Measurements from ENCODE around the gene FKBP8. TPM values are rescaled to one million over a fixed set of nuclear protein-coding genes. Genes with fewer than 3 reads are reported as not detected.

Gene FKBP8
- total RNA-seq, 1 experiment from 2014 or later: 231 TPM

DNA sequence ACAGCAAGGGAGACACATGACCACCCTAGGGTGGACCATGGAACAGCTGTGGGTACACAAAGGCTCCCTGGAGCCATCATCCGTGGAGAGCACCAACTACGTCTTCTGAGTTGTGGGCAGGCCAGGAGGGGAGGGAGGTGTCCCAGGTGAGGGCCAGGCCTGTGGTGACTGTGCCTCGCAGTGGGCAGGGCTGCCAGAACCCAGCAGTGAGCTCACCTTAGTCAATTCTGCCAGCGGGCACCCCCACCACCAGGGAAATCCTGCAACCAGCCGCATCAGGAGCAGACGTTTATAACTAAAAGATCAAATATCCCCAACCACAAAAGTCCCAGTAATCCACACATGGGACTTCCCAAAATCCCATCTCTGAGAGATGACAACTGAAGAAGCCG is 41.1 kb downstream of the FKBP8 start:
- no peak overlapping the region for H2AFZ ChIP-seq
- peaks cover 15% of the 10 kb centered on the region; the same call in 1 of the 2 replicates for H3F3A ChIP-seq (ENCODE audit: insufficient read depth, low read depth)
- peaks cover 100% of the 10 kb centered on the region for H4K20me1 ChIP-seq (ENCODE audit: insufficient read depth)
- H3K27ac ChIP-seq: no peak overlapping the region
- no peaks in the 10 kb centered on the region for H3K9me2 ChIP-seq (ENCODE audit: insufficient read depth)
- ChIA-PET POLR2A (ENCODE audit: unreplicated experiment) (no interaction called here), CTCF (no interaction called here)
- no peak overlapping the region for H3K4me3 ChIP-seq
- H3K79me2 ChIP-seq (ENCODE audit: low read depth): peaks cover 97% of the 10 kb centered on the region
- no peaks in the 10 kb centered on the region for H3K36me3 ChIP-seq (ENCODE audit: low read depth)
- H3K4me2 ChIP-seq: no peak overlapping the region
- no peaks in the 10 kb centered on the region for H3K27me3 ChIP-seq (ENCODE audit: insufficient read depth, low read depth)
- intact Hi-C loops (cut with micrococcal nuclease; ENCODE audit: unreplicated experiment): no loop called here
- H3K4me1 ChIP-seq (replicated peaks; ENCODE audit: insufficient read depth): peaks cover 15% of the 10 kb centered on the region
- no TSS peak for BruUV-seq (replicated peaks)
- DNase-seq: no peak
- H3K9me3 ChIP-seq (ENCODE audit: insufficient read depth, low read depth): no peaks in the 10 kb centered on the region
- TF ChIP-seq CTCF (conservative IDR thresholded peaks at IDR 0.05) (no peak), EZH2 (IDR thresholded peaks at IDR 0.05; ENCODE audit: low read depth) (no peak)

- ChIA-PET CTCF (no interaction called here), POLR2A (ENCODE audit: unreplicated experiment) (no interaction called here)
- Histone ChIP-seq H3K79me2 (ENCODE audit: low read depth) (peaks cover 97% of the 10 kb centered on the region), H4K20me1 (ENCODE audit: insufficient read depth) (peaks cover 100% of the 10 kb centered on the region), H3K27me3 (ENCODE audit: insufficient read depth, low read depth) (no peaks in the 10 kb centered on the region), H3F3A (ENCODE audit: insufficient read depth, low read depth) (peaks cover 19% of the 10 kb centered on the region; the same call in 1 of the 2 replicates), H3K9me2 (ENCODE audit: insufficient read depth) (no peaks in the 10 kb centered on the region), H3K4me1 (replicated peaks; ENCODE audit: insufficient read depth) (peaks cover 15% of the 10 kb centered on the region), H3K36me3 (ENCODE audit: low read depth) (no peaks in the 10 kb centered on the region), H3K27ac (no peak overlapping the region), H3K9me3 (ENCODE audit: insufficient read depth, low read depth) (no peaks in the 10 kb centered on the region), H3K4me3 (no peak overlapping the region), H2AFZ (no peak overlapping the region), H3K4me2 (no peak overlapping the region)
- DNase-seq: no peak
- no TSS peak for BruUV-seq (replicated peaks)
- no peak for TF ChIP-seq CTCF (conservative IDR thresholded peaks at IDR 0.05)
- TF ChIP-seq EZH2 (IDR thresholded peaks at IDR 0.05; ENCODE audit: low read depth): no peak
- intact Hi-C loops (cut with micrococcal nuclease; ENCODE audit: unreplicated experiment): no loop called here
Measured at GRCh38 chr19:18501832-18502231, 41.5 kb downstream of the FKBP8 start.

DNA sequence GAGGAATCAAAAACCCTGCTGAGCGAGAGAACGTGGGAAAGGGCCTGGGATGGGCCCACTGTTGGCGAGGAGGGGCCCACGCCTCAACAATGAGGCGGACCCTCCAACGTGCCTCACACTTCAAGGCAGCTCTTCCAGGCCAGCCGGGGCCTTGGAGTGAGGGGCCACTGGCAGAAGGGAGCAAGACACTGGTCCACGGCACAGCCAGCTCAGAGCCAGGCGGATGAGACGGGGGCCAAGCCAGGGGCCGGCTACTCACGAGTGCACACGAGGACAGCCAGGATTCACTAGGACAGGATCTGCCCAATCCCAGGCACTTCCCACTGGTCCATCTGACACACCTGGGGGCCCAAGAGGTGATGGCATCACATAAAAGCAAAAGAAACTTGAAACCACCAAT is 42.0 kb downstream of the FKBP8 start:
- no peak for DNase-seq
- H3K4me2 ChIP-seq: no peak overlapping the region
- TF ChIP-seq CTCF (conservative IDR thresholded peaks at IDR 0.05) (no peak), EZH2 (IDR thresholded peaks at IDR 0.05; ENCODE audit: low read depth) (no peak)
- no peaks in the 10 kb centered on the region for H3K9me2 ChIP-seq (ENCODE audit: insufficient read depth)
- H3K27me3 ChIP-seq (ENCODE audit: insufficient read depth, low read depth): no peaks in the 10 kb centered on the region
- CTCF ChIA-PET: no interaction called here
- H2AFZ ChIP-seq: no peak overlapping the region
- peaks cover 24% of the 10 kb centered on the region; the same call in 1 of the 2 replicates for H3F3A ChIP-seq (ENCODE audit: insufficient read depth, low read depth)
- no TSS peak for BruUV-seq (replicated peaks)
- H3K4me1 ChIP-seq (replicated peaks; ENCODE audit: insufficient read depth): peaks cover 19% of the 10 kb centered on the region
- H3K27ac ChIP-seq: no peak overlapping the region
- no peak overlapping the region for H3K4me3 ChIP-seq
- H3K9me3 ChIP-seq (ENCODE audit: insufficient read depth, low read depth): no peaks in the 10 kb centered on the region
- intact Hi-C loops (cut with micrococcal nuclease; ENCODE audit: unreplicated experiment): no loop called here
- H3K79me2 ChIP-seq (ENCODE audit: low read depth): peaks cover 93% of the 10 kb centered on the region
- H3K36me3 ChIP-seq (ENCODE audit: low read depth): no peaks in the 10 kb centered on the region
- POLR2A ChIA-PET (ENCODE audit: unreplicated experiment): no interaction called here
- H4K20me1 ChIP-seq (ENCODE audit: insufficient read depth): peaks cover 100% of the 10 kb centered on the region
